K562 (cell line): ENCODE measurements around the gene SEC14L3. TPM values are rescaled to one million over a fixed set of nuclear protein-coding genes. Genes with fewer than 3 reads are reported as not detected.
A peak's percentile ranks its signal among the peaks of the same experiment; 100 is the strongest.

Experiments
- ATAC-seq: fragments of 200-7000 bp; cut with Tn5 transposase; 3 replicates; pipeline ENCODE4 v1.9.1; 2020; ENCODE audit warnings: moderate library complexity
- BruUV-seq: library from RNA; stranded (reverse); fragments of 400-500 nt; replicated peaks from 2 replicates; lab custom pipeline; 2021; lab: Mats Ljungman, UMichigan
- CTCF ChIA-PET: fragments of 300-600 bp; formaldehyde crosslinking; extraction: SDS; loops from one replicate; lab custom pipeline; 2021; ENCODE audit warnings: low intra/inter-chr PET ratio; lab: Yijun Ruan, JAX
- POLR2A ChIA-PET: fragments of 300-600, 350-650 bp; sonication (Branson Sonifier 250); formaldehyde crosslinking; extraction: SDS; loops from one replicate; lab custom pipeline; 2021; ENCODE audit warnings: antibody characterized with exemption, inconsistent platforms; lab: Yijun Ruan, JAX
- DNase-seq, 4 experiments: peaks; one replicate each; pipeline versions ENCODE4 v3.0.0 to v3.0.0-alpha.2; 2011 to 2018; ENCODE audit warnings: low spot score in 3 of 4, mixed read lengths in 3 of 4; ENCODE audit errors: extremely low read depth in 1 of 4
- FAIRE-seq: peaks from 2 replicates; lab custom pipeline; 2011; peaks lifted over from hg19 to GRCh38; lab: Jason Lieb, UNC
- H2AFZ ChIP-seq: 2 replicates; pipeline ENCODE4 v1.6.0; 2011; ENCODE audit warnings: low read depth, low read length, control low read depth, inconsistent platforms
- H3K27ac ChIP-seq: fragments of 200-600 bp; 3 replicates; pipeline ENCODE4 v1.8.0; 2011; ENCODE audit warnings: low read depth, mild to moderate bottlenecking, control low read depth, inconsistent platforms, low read length, moderate library complexity, mixed read lengths; ENCODE audit errors: extremely low read depth
- H3K27me3 ChIP-seq, 2 experiments: fragments of 300-600 bp in 1 of 2; 2 replicates in 1 of 2; 3 replicates in 1 of 2; pipeline versions ENCODE4 v1.6.0 to v1.8.0; 2011; ENCODE audit warnings: inconsistent platforms in 2 of 2, low read length in 2 of 2, mild to moderate bottlenecking in 1 of 2, mixed read lengths in 1 of 2, moderate library complexity in 1 of 2; ENCODE audit not compliant: control insufficient read depth in 2 of 2, insufficient read depth in 2 of 2
- H3K36me3 ChIP-seq: fragments of 300-600 bp; 3 replicates; pipeline ENCODE4 v1.8.0; 2011; ENCODE audit warnings: mild to moderate bottlenecking, low read length, inconsistent platforms; ENCODE audit not compliant: control insufficient read depth, insufficient read depth
- H3K4me1 ChIP-seq, 2 experiments: fragments of 200-600 bp in 1 of 2; replicated peaks in 1 of 2; 2 replicates in 1 of 2; 3 replicates in 1 of 2; pipeline versions ENCODE4 v1.5.1 to v1.8.0; 2011; ENCODE audit warnings: inconsistent platforms in 2 of 2, low read length in 2 of 2, mild to moderate bottlenecking in 1 of 2, mixed read lengths in 1 of 2, moderate library complexity in 1 of 2; ENCODE audit not compliant: control insufficient read depth in 2 of 2, insufficient read depth in 2 of 2
- H3K4me2 ChIP-seq: 2 replicates; pipeline ENCODE4 v1.6.1; 2011; ENCODE audit warnings: low read length, control low read depth, inconsistent platforms, mixed read lengths; ENCODE audit not compliant: insufficient read depth
- H3K4me3 ChIP-seq: fragments of 200-600 bp; sonication (generic), shearing (Covaris generic); 2 replicates; pipeline ENCODE4 v1.5.1; 2016; ENCODE audit warnings: control low read depth, inconsistent platforms
- H3K79me2 ChIP-seq: fragments of 200-600 bp; 3 replicates; pipeline ENCODE4 v1.8.0; 2011; ENCODE audit warnings: low read length, inconsistent platforms; ENCODE audit not compliant: control insufficient read depth, insufficient read depth
- H3K9ac ChIP-seq, 2 experiments: 2 replicates each; pipeline versions ENCODE4 v1.6.0 to v1.6.1; 2011; ENCODE audit warnings: low read depth in 2 of 2, low read length in 2 of 2, control low read depth in 1 of 2, inconsistent platforms in 1 of 2, mild to moderate bottlenecking in 1 of 2, mixed read lengths in 1 of 2; ENCODE audit not compliant: insufficient read depth in 1 of 2
- H3K9me1 ChIP-seq: one replicate; pipeline ENCODE4 v1.6.0; 2011; ENCODE audit warnings: inconsistent platforms, mild to moderate bottlenecking, low read length, moderate library complexity; ENCODE audit not compliant: control insufficient read depth, insufficient read depth
- H3K9me3 ChIP-seq: replicated peaks from 2 replicates; pipeline ENCODE4 v1.5.1; 2011; ENCODE audit warnings: low read depth, low read length, inconsistent platforms; ENCODE audit not compliant: control insufficient read depth, insufficient read depth
- H4K20me1 ChIP-seq: replicated peaks from 2 replicates; pipeline ENCODE4 v1.6.1; 2011; ENCODE audit warnings: low read length, inconsistent platforms, mixed read lengths; ENCODE audit not compliant: control insufficient read depth, insufficient read depth
- RAD21 ChIP-seq, 2 experiments: fragments of 250-450 bp in 1 of 2; fragments of 450-650 bp in 1 of 2; sonication (Bioruptor Pico) in 1 of 2; formaldehyde crosslinking in 1 of 2; IDR thresholded peaks in 1 of 2; conservative IDR thresholded peaks in 1 of 2; 2 replicates each; pipeline versions ENCODE4 v1.4.0 to v1.8.0; 2020 to 2022; ENCODE audit warnings: mild to moderate bottlenecking in 2 of 2, moderate library complexity in 1 of 2
- TCF3 ChIP-seq: sonication (generic); formaldehyde crosslinking; IDR thresholded peaks from 2 replicates; pipeline ENCODE4 v1.4.0; 2020; ENCODE audit warnings: mild to moderate bottlenecking, missing genetic modification reagents
- ZFP36 ChIP-seq: fragments of 150-350 bp; IDR thresholded peaks from 2 replicates; pipeline ENCODE4 v1.6.1; 2018; ENCODE audit warnings: low read length, low read depth; ENCODE audit not compliant: partially characterized antibody
- ZSCAN29 ChIP-seq: fragments of 450-650 bp; IDR thresholded peaks from 2 replicates; pipeline ENCODE4 v1.6.1; 2017
- WGBS: fragments of 100-300 bp; shearing (Covaris generic); methylation state at CpG from one replicate; pipeline ENCODE4 v1.1.6; 2016; ENCODE audit warnings: low coverage, mixed read lengths; ENCODE audit not compliant: insufficient coverage; ENCODE audit errors: missing lambda C conversion rate; 5-methylcytosine and 5-hydroxymethylcytosine counted together
- in situ Hi-C: fragments of 300-500 bp; cut with MboI; formaldehyde crosslinking; loops from 4 replicates; pipeline ENCODE4 v1.15.0; 2018; ENCODE audit warnings: inconsistent platforms, mixed read lengths
- intact Hi-C: fragments of 100-400 bp; cut with micrococcal nuclease; formaldehyde crosslinking; loops from 2 replicates; pipeline ENCODE4 v1.14.2; 2022
- polyA plus RNA-seq, 8 experiments: library from polyadenylated mRNA; depleted of rRNA in 4 of 8; stranded (reverse) in 5 of 8; unstranded in 3 of 8; fragments of >200 nt; fragmentation: Nextera tagmentation in 2 of 8; fragmentation: Illumina TruSeq in 1 of 8; extraction: Ambion mirVana in 2 of 8; extraction: Trizol in 1 of 8; gene quantifications; 2 replicates each; pipeline versions ENCODE4 v1.2.1 to v1.2.3, GENCODE V29; 2011 to 2014; ENCODE audit warnings: inconsistent platforms in 1 of 8, missing spikeins in 1 of 8
- total RNA-seq, 7 experiments: library from RNA; depleted of rRNA in 6 of 7; stranded (reverse); fragments of >200 nt in 6 of 7; fragmentation: Illumina TruSeq in 2 of 7; extraction: Trizol in 2 of 7; gene quantifications; 2 replicates each; pipeline versions ENCODE4 v1.2.1 to v1.2.3, GENCODE V29; 2011 to 2021; ENCODE audit warnings: low replicate concordance in 1 of 7
- TF ChIP-seq, protein P1 (sequence below): sonication (generic); formaldehyde crosslinking; IDR thresholded peaks from 2 replicates; pipeline ENCODE4 v1.9.0; 2022; ENCODE audit warnings: mild to moderate bottlenecking, missing genetic modification reagents
- TF ChIP-seq, protein P2 (sequence below), 2 experiments: fragments of 450-650 bp; IDR thresholded peaks; 2 replicates each; pipeline ENCODE4 v1.6.1; 2016; ENCODE audit warnings: mild to moderate bottlenecking in 2 of 2, borderline replicate concordance in 1 of 2, low read depth in 1 of 2, moderate library complexity in 1 of 2

Gene SEC14L3
- total and polyA plus RNA-seq, 9 of the 15 experiments (the other 6 are each of a cell fraction or from before 2014, with no cell fraction given) = not detected

DNA sequence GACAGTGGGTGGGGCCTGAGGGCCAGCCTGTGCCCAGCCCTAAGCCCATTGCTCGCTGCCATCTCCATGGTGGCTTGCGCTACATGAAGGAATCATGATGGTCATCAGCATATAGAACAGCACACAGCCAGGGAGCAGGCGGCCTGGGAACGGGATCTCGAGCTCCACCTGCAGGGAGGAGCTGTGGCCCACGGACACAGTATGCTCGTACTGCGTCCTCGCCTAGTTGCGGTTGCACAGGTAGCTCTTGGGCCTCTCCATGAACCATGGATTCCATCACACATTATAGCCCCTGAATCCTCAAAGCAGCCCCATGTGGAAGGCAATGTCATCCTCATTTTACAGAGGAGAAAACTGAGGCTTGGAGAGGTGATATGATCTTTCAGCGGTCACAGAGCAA, 18.6 kb upstream of the SEC14L3 start:
- DNase-seq = peak; percentile 35 to 56 (median 48)
- no peaks in the 10 kb centered on the region for H3K79me2 ChIP-seq
- CTCF ChIA-PET = no interaction called here
- H3K27me3 ChIP-seq = peaks cover 4 to 42% of the 10 kb centered on the region in 2 experiments; a peak in 3 of 5 replicates
- WGBS = 3% methylated on average over 5 of the region's 11 CpGs
- intact Hi-C loops = no loop called here
- peak; percentile 90 for ATAC-seq
- peak overlapping the region; percentile 18; the same call in 1 of the 2 replicates for H3K4me2 ChIP-seq
- H3K9me3 ChIP-seq = no peaks in the 10 kb centered on the region
- peaks cover 3 to 5% of the 10 kb centered on the region in 2 experiments; a peak in 4 of 5 replicates for H3K4me1 ChIP-seq
- H3K9ac ChIP-seq = 0 out of 4 replicates have a peak overlapping the region, but pooled peaks of 1 of the 2 experiments have one; percentile 15
- no peak overlapping the region for H3K4me3 ChIP-seq
- BruUV-seq = no TSS peak
- H3K27ac ChIP-seq = no peak overlapping the region
- no peaks in the 10 kb centered on the region for H3K36me3 ChIP-seq
- no peaks in the 10 kb centered on the region for H3K9me1 ChIP-seq
- in situ Hi-C loops = loop anchor here (5.0 to 25.0 kb wide), 2 partner anchors 208 to 378 kb away; no protein-coding TSS in a partner anchor
- no peaks in the 10 kb centered on the region; the same call in 1 of the 2 replicates for H4K20me1 ChIP-seq
- POLR2A ChIA-PET = interaction anchor here (0.6 to 1.2 kb wide), 2 partner anchors 11 to 92 kb away, joined by 3 read pairs; no protein-coding TSS in a partner anchor
- peak; percentile 82 for FAIRE-seq
- no peak overlapping the region for H2AFZ ChIP-seq
- TF ChIP-seq, protein P1, sequence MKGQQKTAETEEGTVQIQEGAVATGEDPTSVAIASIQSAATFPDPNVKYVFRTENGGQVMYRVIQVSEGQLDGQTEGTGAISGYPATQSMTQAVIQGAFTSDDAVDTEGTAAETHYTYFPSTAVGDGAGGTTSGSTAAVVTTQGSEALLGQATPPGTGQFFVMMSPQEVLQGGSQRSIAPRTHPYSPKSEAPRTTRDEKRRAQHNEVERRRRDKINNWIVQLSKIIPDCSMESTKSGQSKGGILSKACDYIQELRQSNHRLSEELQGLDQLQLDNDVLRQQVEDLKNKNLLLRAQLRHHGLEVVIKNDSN (CRISPR knock-in tag) = no peak
- no peak for TF ChIP-seq ZFP36
- no peak for TF ChIP-seq TCF3
- peak in 1 of 2 experiments; percentile 46; a peak in 2 of 4 replicates for TF ChIP-seq RAD21 (CRISPR knock-in tag; conservative IDR thresholded peaks at IDR 0.05 in 1 of 2, IDR thresholded peaks at IDR 0.05 in 1 of 2)
- no peak for TF ChIP-seq ZSCAN29
- TF ChIP-seq, protein P2, sequence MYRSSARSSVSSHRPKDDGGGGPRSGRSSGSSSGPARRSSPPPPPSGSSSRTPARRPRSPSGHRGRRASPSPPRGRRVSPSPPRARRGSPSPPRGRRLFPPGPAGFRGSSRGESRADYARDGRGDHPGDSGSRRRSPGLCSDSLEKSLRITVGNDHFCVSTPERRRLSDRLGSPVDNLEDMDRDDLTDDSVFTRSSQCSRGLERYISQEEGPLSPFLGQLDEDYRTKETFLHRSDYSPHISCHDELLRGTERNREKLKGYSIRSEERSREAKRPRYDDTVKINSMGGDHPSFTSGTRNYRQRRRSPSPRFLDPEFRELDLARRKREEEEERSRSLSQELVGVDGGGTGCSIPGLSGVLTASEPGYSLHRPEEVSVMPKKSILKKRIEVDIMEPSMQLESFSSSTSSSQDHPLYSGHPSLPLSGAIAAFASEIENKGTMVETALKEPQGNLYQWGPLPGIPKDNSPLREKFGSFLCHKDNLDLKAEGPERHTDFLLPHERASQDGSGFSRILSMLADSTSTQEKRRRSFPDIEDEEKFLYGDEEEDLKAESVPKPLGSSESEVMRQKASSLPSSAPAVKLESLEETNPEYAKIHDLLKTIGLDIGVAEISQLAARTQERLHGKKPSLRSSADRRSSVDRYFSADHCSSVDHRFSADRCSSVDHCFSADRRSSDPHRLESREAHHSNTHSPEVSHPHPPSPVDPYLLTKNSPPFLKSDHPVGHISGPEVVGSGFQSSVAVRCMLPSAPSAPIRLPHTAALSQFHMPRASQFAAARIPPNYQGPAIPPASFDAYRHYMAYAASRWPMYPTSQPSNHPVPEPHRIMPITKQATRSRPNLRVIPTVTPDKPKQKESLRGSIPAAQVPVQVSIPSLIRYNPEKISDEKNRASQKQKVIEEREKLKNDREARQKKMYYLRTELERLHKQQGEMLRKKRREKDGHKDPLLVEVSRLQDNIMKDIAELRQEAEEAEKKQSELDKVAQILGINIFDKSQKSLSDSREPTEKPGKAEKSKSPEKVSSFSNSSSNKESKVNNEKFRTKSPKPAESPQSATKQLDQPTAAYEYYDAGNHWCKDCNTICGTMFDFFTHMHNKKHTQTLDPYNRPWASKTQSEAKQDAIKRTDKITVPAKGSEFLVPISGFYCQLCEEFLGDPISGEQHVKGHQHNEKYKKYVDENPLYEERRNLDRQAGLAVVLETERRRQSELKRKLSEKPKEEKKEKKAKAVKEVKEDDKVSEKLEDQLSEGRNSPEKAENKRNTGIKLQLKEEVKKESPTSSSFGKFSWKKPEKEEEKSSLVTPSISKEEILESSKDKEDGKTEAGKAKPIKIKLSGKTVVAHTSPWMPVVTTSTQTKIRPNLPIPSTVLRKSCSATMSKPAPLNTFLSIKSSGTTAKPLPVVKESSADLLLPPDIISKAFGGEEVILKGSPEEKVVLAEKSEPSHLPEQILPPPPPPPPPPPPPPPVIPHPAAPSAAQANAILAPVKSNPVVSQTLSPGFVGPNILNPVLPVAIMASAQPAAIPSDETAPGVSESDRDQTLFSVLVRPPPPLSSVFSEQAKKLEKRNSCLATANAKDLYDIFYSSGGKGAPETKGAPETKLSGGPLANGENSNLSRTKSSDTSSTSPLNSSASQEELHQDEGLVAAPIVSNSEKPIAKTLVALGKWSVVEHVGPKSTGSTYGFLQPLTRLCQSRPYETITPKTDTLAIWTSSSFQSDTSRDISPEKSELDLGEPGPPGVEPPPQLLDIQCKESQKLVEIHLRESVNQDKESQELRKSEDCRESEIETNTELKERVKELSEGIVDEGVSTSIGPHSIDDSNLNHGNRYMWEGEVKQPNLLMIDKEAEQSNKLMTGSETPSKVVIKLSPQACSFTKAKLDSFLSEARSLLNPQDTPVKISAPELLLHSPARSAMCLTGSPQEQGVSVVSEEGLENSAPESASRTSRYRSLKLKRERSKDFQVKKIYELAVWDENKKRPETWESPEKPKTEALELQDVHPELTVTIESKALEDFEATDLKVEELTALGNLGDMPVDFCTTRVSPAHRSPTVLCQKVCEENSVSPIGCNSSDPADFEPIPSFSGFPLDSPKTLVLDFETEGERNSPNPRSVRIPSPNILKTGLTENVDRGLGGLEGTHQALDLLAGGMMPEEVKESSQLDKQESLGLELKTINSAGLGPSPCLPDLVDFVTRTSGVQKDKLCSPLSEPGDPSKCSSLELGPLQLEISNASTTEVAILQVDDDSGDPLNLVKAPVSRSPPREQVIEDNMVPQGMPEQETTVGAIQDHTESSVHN (IDR thresholded peaks at IDR 0.05; ENCODE audit: borderline replicate concordance in 1 of 2, low read depth in 1 of 2) = no peak
